ENCODE measurements around the gene EFEMP2.
A peak's percentile ranks its signal among the peaks of the same experiment; 100 is the strongest.

Gene EFEMP2

DNA sequence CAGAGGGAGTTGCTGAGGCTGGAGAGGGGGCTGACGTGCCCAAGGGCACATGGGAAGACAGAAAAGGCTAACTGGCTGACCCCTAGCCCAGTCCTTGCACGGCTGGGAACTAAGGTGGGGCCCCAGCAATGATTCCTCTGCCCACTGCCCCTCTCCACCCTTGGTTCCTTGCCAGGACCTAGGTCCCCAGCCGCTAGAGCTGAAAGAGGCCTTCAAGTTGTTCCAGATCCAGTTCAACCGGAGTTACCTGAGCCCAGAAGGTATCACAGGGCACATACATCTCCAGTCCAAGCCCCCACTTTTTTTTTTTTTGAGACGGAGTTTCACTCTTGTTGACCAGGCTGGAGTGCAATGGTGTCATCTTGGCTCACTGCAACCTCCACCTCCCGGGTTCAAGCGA is 7.4 kb upstream of the EFEMP2 start:
- no peak for DNase-seq (ENCODE audit: low read depth)
- H3K4me3 ChIP-seq (ENCODE audit: control insufficient read depth, low read depth, low read length) = no peak overlapping the region
- TF ChIP-seq, protein P1, sequence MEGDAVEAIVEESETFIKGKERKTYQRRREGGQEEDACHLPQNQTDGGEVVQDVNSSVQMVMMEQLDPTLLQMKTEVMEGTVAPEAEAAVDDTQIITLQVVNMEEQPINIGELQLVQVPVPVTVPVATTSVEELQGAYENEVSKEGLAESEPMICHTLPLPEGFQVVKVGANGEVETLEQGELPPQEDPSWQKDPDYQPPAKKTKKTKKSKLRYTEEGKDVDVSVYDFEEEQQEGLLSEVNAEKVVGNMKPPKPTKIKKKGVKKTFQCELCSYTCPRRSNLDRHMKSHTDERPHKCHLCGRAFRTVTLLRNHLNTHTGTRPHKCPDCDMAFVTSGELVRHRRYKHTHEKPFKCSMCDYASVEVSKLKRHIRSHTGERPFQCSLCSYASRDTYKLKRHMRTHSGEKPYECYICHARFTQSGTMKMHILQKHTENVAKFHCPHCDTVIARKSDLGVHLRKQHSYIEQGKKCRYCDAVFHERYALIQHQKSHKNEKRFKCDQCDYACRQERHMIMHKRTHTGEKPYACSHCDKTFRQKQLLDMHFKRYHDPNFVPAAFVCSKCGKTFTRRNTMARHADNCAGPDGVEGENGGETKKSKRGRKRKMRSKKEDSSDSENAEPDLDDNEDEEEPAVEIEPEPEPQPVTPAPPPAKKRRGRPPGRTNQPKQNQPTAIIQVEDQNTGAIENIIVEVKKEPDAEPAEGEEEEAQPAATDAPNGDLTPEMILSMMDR (conservative IDR thresholded peaks at IDR 0.05; ENCODE audit: control insufficient read depth, insufficient read depth, low read depth, low read length) = no peak

DNA sequence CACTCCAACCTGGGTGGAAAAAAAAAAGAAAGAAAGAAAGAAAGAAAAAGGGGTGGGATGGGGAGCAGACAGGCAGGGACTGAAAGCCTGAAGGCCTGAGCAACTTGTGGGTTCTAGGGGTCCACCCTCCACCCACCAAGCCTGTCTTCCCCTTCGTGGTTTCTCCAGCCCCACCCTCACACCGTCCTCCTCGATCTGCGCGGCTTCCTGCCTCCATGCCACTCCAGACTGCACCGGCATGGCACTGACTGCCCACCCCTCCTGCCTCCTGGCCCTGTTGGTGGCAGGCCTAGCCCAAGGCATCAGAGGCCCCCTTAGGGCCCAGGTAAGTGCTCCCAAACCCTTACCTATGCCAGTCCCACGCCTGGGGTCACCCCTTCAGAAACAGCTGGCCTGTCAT is 7.0 kb upstream of the EFEMP2 start, which contains the start of gene CTSW:
Gene CTSW (plus strand): TSS at position 221 of the 400 bp plus-strand sequence. CDS start 18 bp downstream, at position 239.
- H3K4me3 ChIP-seq (ENCODE audit: control insufficient read depth, low read depth, low read length) = no peak within 1 kb of the TSS
- DNase-seq (ENCODE audit: low read depth) = no peak
- TF ChIP-seq, protein P1 (conservative IDR thresholded peaks at IDR 0.05; ENCODE audit: control insufficient read depth, insufficient read depth, low read depth, low read length) = no peak

DNA sequence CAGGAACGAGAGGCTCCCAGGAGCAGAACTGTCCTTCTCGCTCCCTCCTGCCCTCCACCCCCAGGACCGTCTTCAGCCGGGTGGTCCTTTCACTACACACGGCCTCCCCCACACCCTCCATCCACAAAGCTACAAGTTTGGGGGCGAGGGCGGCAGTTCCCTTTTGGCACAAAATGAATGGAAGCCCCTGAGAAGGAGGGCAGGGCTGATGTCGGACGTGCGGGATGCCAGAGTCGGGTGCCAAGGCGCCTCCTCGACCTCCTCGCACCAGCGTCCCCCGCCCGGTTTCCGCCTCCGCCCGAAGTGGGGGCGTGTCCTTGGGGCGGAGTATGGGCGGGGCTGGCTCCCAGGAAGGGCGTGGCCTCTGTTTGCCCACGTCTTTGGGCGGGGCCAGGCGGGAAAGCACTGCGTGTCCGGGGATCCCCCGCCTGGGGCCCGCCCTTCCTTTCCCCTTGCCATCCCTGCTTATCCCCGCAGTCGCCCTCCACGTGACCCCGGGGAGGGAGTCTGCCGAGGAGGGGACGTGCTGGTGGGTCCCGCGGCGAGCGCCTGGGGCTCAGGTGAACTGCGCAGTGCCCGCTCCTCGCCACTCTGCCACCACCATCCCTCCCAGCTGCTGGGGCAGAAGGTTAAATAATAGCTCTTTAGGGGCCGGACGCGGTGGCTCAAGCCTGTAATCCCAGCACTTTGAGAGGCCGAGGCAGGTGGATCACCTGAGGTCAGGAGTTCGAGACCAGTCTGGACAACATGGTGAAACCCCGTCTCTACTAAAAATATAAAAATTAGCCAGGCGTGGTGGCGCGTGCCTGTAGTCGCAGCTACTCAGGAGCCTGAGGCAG is 937 bp upstream of the EFEMP2 start:
- TF ChIP-seq, protein P1 (conservative IDR thresholded peaks at IDR 0.05; ENCODE audit: control insufficient read depth, insufficient read depth, low read depth, low read length) = no peak
- peak; percentile 88 for DNase-seq (ENCODE audit: low read depth)
- H3K4me3 ChIP-seq (ENCODE audit: control insufficient read depth, low read depth, low read length) = peak overlapping the region; percentile 69

DNA sequence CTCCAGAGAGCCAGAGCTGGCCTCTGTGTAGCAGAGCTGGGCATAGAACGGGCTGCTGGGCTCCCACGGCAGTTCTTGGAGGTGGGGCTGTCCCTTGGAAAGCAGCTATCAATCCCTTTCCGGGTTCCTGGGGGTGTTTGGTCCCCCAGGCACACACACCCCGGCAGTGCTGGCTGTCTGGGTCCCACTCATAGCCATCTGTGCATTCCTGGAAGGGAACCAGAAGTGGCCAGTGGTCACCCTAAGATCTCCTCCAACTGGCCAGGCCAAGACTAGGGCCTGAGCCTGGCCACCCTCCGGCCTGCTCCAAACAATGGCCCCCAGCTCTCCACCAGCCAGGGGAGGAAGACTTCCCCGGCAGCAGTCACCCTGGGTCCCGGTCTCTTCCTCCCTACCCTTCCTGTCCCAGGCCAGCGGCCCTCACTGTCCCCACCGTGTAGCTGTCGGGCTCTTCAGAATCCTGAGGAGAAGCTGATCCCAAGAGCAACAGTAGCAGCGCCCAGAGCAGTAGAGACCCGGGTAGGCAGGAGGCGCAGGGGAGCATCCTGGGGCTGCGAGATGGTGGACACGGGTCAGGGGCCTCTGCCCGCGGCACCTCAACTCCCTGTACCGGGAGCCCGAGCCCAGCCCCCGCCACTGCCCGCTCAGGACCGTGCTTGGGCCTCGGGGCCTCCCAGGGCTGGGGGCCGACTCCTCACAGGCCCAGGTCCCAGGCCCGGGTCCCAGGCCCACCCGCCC is 620 bp downstream of the EFEMP2 start:
- H3K4me3 ChIP-seq (ENCODE audit: control insufficient read depth, low read depth, low read length) = peak overlapping the region; percentile 69
- TF ChIP-seq, protein P1 (conservative IDR thresholded peaks at IDR 0.05; ENCODE audit: control insufficient read depth, insufficient read depth, low read depth, low read length) = peak; percentile 18
- no peak for DNase-seq (ENCODE audit: low read depth)

DNA sequence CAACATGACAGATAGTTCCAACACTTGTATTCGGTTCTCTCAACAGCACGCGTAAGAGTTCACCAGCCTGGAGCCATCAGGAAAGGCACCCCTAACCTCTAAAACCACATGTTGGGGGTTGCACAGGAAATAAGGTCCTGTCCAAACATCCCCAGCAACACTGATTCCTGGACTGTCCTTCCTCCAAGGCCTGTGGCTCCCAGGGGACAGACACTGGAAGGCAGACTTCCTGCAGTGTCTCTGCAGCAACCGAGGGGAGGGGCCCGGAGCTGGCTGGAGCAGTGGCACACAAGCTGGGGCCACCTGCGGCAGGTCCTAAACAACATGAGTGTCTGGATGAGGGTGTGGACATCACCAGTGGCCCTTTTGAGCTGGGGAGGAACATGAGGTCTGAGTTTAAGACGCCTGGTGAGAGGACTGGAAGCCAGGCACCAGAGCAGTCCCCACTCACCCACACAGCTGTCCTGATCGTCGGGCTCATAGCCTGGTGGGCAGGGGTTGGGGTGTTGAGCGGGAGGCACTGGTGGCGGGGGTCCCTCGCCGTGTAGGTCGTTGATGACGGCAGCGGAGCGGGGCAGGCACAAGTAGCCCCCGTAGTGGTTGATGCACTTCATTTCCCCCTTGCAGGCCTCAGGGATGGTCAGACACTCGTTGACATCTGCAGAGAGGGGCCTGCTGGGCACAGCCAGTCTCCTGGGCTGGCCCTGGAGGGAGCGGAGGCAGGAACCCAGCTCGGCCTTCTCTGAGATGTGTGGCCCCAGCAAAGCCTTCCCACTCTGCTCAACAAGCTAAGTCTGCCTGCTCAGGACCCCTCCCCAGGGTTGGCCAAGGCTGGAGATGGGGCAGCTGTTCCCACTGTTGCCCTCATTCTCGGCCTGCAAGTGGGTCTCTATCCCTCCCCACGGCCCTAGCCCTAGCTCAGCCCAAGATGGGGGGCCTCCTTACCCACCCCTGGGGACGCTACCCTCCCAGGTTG is 1.6 kb downstream of the EFEMP2 start:
- DNase-seq (ENCODE audit: low read depth) = no peak
- peak overlapping the region; percentile 69 for H3K4me3 ChIP-seq (ENCODE audit: control insufficient read depth, low read depth, low read length)
- TF ChIP-seq, protein P1 (conservative IDR thresholded peaks at IDR 0.05; ENCODE audit: control insufficient read depth, insufficient read depth, low read depth, low read length) = no peak

DNA sequence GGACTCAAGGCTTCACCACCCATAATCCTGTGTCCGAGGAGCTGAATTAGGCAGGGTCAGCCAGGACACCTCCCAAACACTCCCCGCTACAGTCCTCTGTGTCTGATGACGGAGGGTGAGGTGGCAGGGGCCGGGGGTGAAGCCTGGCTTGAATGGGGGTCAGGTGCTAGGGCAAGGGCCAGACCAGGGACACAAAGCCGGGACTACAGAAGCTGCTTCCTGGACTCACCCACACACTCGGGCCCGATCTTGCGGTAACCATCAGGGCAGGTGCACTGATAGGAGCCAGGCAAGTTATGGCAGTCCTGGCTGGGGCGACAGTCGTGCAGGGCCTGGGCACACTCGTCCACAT is 2.3 kb downstream of the EFEMP2 start:
- H3K4me3 ChIP-seq (ENCODE audit: control insufficient read depth, low read depth, low read length) = no peak overlapping the region
- TF ChIP-seq, protein P1 (conservative IDR thresholded peaks at IDR 0.05; ENCODE audit: control insufficient read depth, insufficient read depth, low read depth, low read length) = no peak
- no peak for DNase-seq (ENCODE audit: low read depth)
